SK-N-SH treated with all-trans-retinoic acid at 6 μM for 48 hours (cell line): ENCODE results near the gene AKR1B1.

Experiments used
- ATAC-seq: fragments of 200-7000 bp; cut with Tn5 transposase; 3 replicates; pipeline ENCODE4 v1.9.1; 2020; ENCODE audit warnings: mild to moderate bottlenecking, moderate library complexity
- ARNTL ChIP-seq: fragments of 450-650 bp; formaldehyde crosslinking; IDR thresholded peaks from 2 replicates; pipeline ENCODE4 v1.5.0; 2020; ENCODE audit warnings: low read depth, mild to moderate bottlenecking, moderate library complexity, borderline replicate concordance
- BACH2 ChIP-seq: fragments of 250-450 bp; sonication (Bioruptor Pico); IDR thresholded peaks from 2 replicates; pipeline ENCODE4 v1.9.0; 2021; ENCODE audit warnings: mild to moderate bottlenecking, borderline replicate concordance
- CSDC2 ChIP-seq: fragments of 250-450 bp; sonication (Bioruptor Pico); IDR thresholded peaks from 2 replicates; pipeline ENCODE4 v1.5.0; 2020; ENCODE audit warnings: mild to moderate bottlenecking, moderate library complexity
- CSRNP3 ChIP-seq: fragments of 250-450 bp; sonication (Bioruptor Pico); IDR thresholded peaks from 2 replicates; pipeline ENCODE4 v1.5.1; 2021; ENCODE audit warnings: mild to moderate bottlenecking, moderate library complexity
- ESRRG ChIP-seq: fragments of 250-450 bp; sonication (Bioruptor Pico); IDR thresholded peaks from 2 replicates; pipeline ENCODE4 v1.6.1; 2021; ENCODE audit warnings: mild to moderate bottlenecking
- GLIS3 ChIP-seq: fragments of 250-450 bp; sonication (Bioruptor Pico); IDR thresholded peaks from 2 replicates; pipeline ENCODE4 v1.5.0; 2020; ENCODE audit warnings: mild to moderate bottlenecking, moderate library complexity
- ISL1 ChIP-seq: fragments of 250-450 bp; sonication (Bioruptor Pico); IDR thresholded peaks from 2 replicates; pipeline ENCODE4 v2.1.2; 2022; ENCODE audit warnings: mild to moderate bottlenecking, moderate library complexity
- OSR1 ChIP-seq: fragments of 250-450 bp; sonication (Bioruptor Pico); IDR thresholded peaks from 2 replicates; pipeline ENCODE4 v1.8.0; 2022; ENCODE audit warnings: moderate library complexity, mild to moderate bottlenecking, inconsistent platforms
- PPARA ChIP-seq: fragments of 250-450 bp; sonication (Bioruptor Pico); IDR thresholded peaks from 2 replicates; pipeline ENCODE4 v1.5.0; 2020; ENCODE audit warnings: mild to moderate bottlenecking, borderline replicate concordance
- RARB ChIP-seq: fragments of 250-450 bp; sonication (Bioruptor Pico); IDR thresholded peaks from 2 replicates; pipeline ENCODE4 v1.8.0; 2021; ENCODE audit warnings: mild to moderate bottlenecking, moderate library complexity
- SNAI2 ChIP-seq: fragments of 250-450 bp; sonication (Bioruptor Pico); IDR thresholded peaks from 2 replicates; pipeline ENCODE4 v1.5.0; 2020; ENCODE audit warnings: mild to moderate bottlenecking, moderate library complexity
- TCF4 ChIP-seq: fragments of 250-450 bp; sonication (Bioruptor Pico); IDR thresholded peaks from 2 replicates; pipeline ENCODE4 v1.8.0; 2021; ENCODE audit warnings: mild to moderate bottlenecking, moderate library complexity, borderline replicate concordance
- ZC3H10 ChIP-seq: fragments of 250-450 bp; sonication (Bioruptor Pico); IDR thresholded peaks from 2 replicates; pipeline ENCODE4 v1.5.1; 2021; ENCODE audit warnings: mild to moderate bottlenecking, moderate library complexity
- ZFP3 ChIP-seq: fragments of 250-450 bp; sonication (Bioruptor Pico); IDR thresholded peaks from 2 replicates; pipeline ENCODE4 v1.5.0; 2020; ENCODE audit warnings: mild to moderate bottlenecking, moderate library complexity
- ZFP30 ChIP-seq: fragments of 450-650 bp; formaldehyde crosslinking; IDR thresholded peaks from 2 replicates; pipeline ENCODE4 v1.5.0; 2022; ENCODE audit warnings: mild to moderate bottlenecking, moderate library complexity
- ZNF565 ChIP-seq: fragments of 450-650 bp; formaldehyde crosslinking; conservative IDR thresholded peaks from 2 replicates; pipeline ENCODE4 v1.5.0; 2020; ENCODE audit warnings: low read depth, mild to moderate bottlenecking, moderate library complexity
- ZNF70 ChIP-seq: fragments of 450-650 bp; formaldehyde crosslinking; IDR thresholded peaks from 2 replicates; pipeline ENCODE4 v1.5.0; 2020; ENCODE audit warnings: mild to moderate bottlenecking, moderate library complexity
- ZNF8 ChIP-seq: fragments of 450-650 bp; formaldehyde crosslinking; IDR thresholded peaks from 2 replicates; pipeline ENCODE4 v1.5.0; 2020; ENCODE audit warnings: mild to moderate bottlenecking, moderate library complexity
- TF ChIP-seq, protein P1 (sequence below): fragments of 250-450 bp; sonication (Bioruptor Pico); IDR thresholded peaks from 2 replicates; pipeline ENCODE4 v1.8.0; 2020; ENCODE audit warnings: mild to moderate bottlenecking, moderate library complexity, borderline replicate concordance
- TF ChIP-seq, protein P2 (sequence below): fragments of 250-450 bp; sonication (Bioruptor Pico); IDR thresholded peaks from 2 replicates; pipeline ENCODE4 v1.5.1; 2020; ENCODE audit warnings: low read depth, mild to moderate bottlenecking, moderate library complexity
- TF ChIP-seq, protein P3 (sequence below): fragments of 250-450 bp; sonication (Bioruptor Pico); IDR thresholded peaks from 2 replicates; pipeline ENCODE4 v1.5.0; 2020; ENCODE audit warnings: mild to moderate bottlenecking, moderate library complexity

AKR1B1 gene

DNA sequence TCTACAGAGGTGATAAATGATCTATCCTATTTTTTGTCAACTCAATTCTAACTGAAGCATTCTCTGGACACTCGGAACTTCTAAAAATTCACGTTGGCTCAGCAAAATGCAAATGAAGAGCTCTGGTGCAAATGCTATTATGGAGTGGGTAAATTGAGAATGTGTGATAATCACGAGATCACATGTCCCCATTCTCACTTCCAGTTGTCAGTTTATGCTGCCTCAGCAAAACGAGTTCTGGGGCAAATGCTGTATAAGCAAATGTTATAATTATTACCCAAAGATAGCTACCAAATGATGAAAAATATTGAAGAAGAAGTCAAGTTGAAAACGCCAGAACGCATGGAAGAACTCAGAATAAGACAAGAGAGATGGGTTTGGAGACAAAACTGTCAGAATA is 29.4 kb downstream of the AKR1B1 start:
- TF ChIP-seq ISL1 (CRISPR knock-in tag) (no peak), ZFP30 (CRISPR knock-in tag) (no peak), OSR1 (CRISPR knock-in tag) (no peak)
- ATAC-seq: no peak

DNA sequence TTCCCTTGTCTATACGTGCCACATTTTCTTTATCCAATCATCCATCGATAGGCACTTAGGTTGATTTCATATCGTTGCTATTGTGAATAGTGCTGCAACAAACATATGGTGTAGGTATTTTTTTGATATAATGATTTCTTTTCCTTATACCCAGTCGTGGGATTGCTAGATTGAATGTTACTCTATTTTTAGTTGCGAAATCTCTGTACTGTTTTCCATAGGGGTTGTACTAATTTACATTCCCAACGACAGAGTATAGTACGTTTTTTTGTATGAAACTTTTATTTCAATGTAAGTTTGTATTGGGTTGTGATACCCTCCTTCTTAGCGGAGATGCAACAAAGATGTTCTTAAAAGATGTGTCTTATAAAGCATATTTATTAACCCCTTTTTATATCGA is 30.0 kb downstream of the AKR1B1 start:
- ATAC-seq: no peak
- no peak for TF ChIP-seq ZC3H10
- no peak for TF ChIP-seq GLIS3 (CRISPR knock-in tag)
- TF ChIP-seq PPARA (CRISPR knock-in tag): no peak
- TF ChIP-seq ZFP30 (CRISPR knock-in tag): no peak
- TF ChIP-seq ISL1 (CRISPR knock-in tag): no peak
- no peak for TF ChIP-seq RARB (CRISPR knock-in tag)
- no peak for TF ChIP-seq ZNF8 (CRISPR knock-in tag)
- no peak for TF ChIP-seq ZNF565 (CRISPR knock-in tag)
- no peak for TF ChIP-seq ZFP3 (CRISPR knock-in tag)
- no peak for TF ChIP-seq CSRNP3 (CRISPR knock-in tag)
- TF ChIP-seq, protein P1, sequence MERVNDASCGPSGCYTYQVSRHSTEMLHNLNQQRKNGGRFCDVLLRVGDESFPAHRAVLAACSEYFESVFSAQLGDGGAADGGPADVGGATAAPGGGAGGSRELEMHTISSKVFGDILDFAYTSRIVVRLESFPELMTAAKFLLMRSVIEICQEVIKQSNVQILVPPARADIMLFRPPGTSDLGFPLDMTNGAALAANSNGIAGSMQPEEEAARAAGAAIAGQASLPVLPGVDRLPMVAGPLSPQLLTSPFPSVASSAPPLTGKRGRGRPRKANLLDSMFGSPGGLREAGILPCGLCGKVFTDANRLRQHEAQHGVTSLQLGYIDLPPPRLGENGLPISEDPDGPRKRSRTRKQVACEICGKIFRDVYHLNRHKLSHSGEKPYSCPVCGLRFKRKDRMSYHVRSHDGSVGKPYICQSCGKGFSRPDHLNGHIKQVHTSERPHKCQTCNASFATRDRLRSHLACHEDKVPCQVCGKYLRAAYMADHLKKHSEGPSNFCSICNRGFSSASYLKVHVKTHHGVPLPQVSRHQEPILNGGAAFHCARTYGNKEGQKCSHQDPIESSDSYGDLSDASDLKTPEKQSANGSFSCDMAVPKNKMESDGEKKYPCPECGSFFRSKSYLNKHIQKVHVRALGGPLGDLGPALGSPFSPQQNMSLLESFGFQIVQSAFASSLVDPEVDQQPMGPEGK (CRISPR knock-in tag): no peak
- TF ChIP-seq SNAI2 (CRISPR knock-in tag): no peak
- TF ChIP-seq ESRRG: no peak
- no peak for TF ChIP-seq BACH2 (CRISPR knock-in tag)
- TF ChIP-seq OSR1 (CRISPR knock-in tag): no peak

DNA sequence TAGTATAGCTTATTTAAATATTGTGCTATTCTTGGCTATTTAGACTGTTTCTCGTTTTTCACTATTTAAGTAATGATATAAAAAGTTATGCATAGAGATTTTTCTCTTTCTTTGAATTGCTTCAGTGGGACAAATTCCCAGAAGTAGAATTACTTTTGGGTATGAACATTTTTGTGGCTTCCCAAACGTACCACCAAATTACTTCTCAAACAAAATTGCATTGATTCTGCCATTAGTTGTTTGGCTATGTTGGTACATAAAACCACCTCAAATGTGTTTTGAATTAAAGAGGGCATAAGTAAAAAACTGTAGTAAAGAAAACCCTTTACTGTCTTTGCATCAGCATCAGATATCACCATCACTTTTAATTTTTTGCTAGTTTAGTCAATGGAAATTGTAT is 31.0 kb downstream of the AKR1B1 start:
- TF ChIP-seq CSDC2: no peak
- no peak for TF ChIP-seq GLIS3 (CRISPR knock-in tag)
- TF ChIP-seq, protein P1 (CRISPR knock-in tag): no peak
- TF ChIP-seq, protein P2, sequence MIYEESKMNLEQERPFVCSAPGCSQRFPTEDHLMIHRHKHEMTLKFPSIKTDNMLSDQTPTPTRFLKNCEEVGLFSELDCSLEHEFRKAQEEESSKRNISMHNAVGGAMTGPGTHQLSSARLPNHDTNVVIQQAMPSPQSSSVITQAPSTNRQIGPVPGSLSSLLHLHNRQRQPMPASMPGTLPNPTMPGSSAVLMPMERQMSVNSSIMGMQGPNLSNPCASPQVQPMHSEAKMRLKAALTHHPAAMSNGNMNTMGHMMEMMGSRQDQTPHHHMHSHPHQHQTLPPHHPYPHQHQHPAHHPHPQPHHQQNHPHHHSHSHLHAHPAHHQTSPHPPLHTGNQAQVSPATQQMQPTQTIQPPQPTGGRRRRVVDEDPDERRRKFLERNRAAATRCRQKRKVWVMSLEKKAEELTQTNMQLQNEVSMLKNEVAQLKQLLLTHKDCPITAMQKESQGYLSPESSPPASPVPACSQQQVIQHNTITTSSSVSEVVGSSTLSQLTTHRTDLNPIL (CRISPR knock-in tag): no peak
- TF ChIP-seq ISL1 (CRISPR knock-in tag): no peak
- no peak for TF ChIP-seq ZFP30 (CRISPR knock-in tag)
- TF ChIP-seq PPARA (CRISPR knock-in tag): no peak
- no peak for TF ChIP-seq ARNTL
- TF ChIP-seq, protein P3, sequence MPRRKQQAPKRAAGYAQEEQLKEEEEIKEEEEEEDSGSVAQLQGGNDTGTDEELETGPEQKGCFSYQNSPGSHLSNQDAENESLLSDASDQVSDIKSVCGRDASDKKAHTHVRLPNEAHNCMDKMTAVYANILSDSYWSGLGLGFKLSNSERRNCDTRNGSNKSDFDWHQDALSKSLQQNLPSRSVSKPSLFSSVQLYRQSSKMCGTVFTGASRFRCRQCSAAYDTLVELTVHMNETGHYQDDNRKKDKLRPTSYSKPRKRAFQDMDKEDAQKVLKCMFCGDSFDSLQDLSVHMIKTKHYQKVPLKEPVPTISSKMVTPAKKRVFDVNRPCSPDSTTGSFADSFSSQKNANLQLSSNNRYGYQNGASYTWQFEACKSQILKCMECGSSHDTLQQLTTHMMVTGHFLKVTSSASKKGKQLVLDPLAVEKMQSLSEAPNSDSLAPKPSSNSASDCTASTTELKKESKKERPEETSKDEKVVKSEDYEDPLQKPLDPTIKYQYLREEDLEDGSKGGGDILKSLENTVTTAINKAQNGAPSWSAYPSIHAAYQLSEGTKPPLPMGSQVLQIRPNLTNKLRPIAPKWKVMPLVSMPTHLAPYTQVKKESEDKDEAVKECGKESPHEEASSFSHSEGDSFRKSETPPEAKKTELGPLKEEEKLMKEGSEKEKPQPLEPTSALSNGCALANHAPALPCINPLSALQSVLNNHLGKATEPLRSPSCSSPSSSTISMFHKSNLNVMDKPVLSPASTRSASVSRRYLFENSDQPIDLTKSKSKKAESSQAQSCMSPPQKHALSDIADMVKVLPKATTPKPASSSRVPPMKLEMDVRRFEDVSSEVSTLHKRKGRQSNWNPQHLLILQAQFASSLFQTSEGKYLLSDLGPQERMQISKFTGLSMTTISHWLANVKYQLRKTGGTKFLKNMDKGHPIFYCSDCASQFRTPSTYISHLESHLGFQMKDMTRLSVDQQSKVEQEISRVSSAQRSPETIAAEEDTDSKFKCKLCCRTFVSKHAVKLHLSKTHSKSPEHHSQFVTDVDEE (CRISPR knock-in tag): no peak
- no peak for TF ChIP-seq RARB (CRISPR knock-in tag)
- TF ChIP-seq TCF4 (CRISPR knock-in tag): no peak
- TF ChIP-seq ZNF565 (CRISPR knock-in tag): no peak
- TF ChIP-seq, all 23 proteins: peak for 0
- ATAC-seq: no peak

- TF ChIP-seq ZNF70 (CRISPR knock-in tag): no peak
- TF ChIP-seq TCF4 (CRISPR knock-in tag): no peak
- TF ChIP-seq ARNTL: no peak
- TF ChIP-seq BACH2 (CRISPR knock-in tag): no peak
- no peak for TF ChIP-seq ZFP3 (CRISPR knock-in tag)
- TF ChIP-seq, protein P1 (CRISPR knock-in tag): no peak
- no peak for TF ChIP-seq ZC3H10
- TF ChIP-seq, all 23 proteins: peak for 0
- ATAC-seq: no peak
Observed at GRCh38 chr7:134425777-134426176, 33.1 kb downstream of the AKR1B1 start.
